GM18502 (cell line): ENCODE results near the gene CCDC138.

Source experiments
- ATAC-seq: cut with Tn5 transposase; IDR thresholded peaks from one replicate; pipeline ENCODE4 v1.9.1; 2021; ENCODE audit warnings: mild to moderate bottlenecking; ENCODE audit not compliant: unreplicated experiment, poor library complexity

Gene CCDC138

DNA sequence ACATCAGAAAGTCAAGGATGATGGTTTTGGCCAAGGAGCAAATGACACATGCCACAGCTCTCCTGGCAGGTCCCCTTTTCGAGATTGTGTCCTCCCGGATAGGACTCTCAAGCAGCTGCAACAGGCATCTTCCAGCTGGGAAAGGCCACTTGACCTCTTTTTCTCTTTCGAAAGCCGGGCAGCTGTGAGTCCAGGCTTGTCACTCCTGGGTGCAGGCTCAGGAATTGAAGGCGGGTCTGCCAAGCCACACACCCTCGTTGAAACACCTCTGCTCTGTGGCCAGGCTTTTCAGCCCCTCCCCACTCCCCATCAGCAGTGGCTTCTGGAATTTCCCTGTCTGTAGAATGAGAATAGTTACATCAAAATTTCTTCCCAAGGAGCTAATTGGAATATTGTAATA lies 98.0 kb downstream of the CCDC138 start:
- no peak for ATAC-seq

- ATAC-seq = no peak
These were observed 103.3 kb downstream of the CCDC138 start for GRCh38 chr2:108889907-108890306.

DNA sequence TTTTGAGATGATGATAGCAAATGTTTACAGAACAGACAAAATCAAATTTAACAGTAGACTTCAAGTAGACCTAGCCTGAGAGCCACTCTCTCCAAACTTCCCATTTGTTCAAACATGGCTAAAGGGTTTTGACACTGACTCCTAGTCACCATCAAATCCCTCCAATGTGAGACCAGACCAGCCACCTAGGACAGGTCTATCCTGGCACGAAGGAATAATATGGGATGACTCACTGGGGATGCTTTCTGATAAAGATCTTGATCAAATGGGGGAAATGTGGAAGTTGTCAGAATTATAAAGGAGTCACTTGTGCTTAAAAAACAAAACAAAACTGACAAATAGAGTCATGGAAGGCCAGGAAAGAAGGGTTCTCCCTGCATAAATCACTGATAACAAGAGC lies 106.7 kb downstream of the CCDC138 start:
- no peak for ATAC-seq

GRCh38 chr2:108894766-108895165 lies 108.2 kb downstream of the CCDC138 start:
- ATAC-seq = no peak

- no peak for ATAC-seq
These were observed 108.6 kb downstream of the CCDC138 start for GRCh38 chr2:108895188-108895587.

DNA sequence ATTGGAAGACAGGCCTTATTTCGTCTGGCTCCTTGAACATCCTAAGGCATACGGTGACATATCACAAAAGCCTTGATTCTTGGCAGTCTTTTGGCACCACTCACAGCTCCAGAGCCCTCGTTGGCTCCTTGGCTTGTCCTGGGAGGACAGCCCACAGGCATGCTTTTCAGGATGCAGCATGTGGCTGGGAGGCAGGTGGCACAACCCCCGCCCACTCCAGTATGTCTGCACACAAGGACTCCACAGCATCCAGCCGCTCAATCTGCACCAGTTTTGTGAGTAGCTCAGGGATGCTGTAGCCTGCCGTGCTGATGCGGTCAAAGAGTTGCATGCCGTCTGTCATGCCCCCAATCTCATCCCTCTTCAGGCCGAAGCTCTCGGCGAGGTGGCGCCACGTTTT lies 110.2 kb downstream of the CCDC138 start:
- ATAC-seq = no peak

DNA sequence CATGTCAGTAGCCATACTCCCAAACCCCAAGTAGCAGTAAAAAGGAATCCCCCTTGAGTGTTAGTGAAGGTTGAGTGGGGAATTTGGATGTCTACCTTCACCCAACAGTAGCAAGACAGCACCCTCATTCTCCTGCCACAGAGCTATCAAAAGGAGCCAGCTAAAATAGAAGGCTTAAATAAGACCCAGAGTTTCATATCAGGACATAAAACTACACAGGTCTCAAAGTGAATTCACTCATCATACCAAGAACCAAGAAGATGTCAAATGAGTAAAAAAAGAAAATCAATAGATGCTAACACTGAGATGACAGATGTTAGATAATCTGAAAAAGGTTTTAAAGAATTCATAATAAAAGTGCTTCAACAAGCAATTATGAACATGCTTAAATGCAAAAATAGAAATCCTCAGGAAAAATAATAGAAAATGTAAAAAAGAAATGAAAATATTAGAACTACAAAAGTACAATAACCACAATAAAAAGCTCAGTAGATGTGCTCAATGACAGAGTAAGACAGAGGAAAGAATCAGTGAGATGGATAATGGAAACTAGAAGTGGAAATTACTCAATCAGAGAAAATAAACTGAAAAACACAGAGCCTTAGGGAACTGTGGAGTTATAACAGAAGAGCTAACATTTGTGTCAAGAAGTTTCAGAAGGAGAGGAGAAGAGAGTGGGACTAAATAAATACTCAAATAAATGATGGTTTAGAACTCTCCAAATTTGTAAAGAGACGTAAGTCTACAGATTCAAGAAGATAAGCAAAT lies 111.9 kb downstream of the CCDC138 start:
- no peak for ATAC-seq

DNA sequence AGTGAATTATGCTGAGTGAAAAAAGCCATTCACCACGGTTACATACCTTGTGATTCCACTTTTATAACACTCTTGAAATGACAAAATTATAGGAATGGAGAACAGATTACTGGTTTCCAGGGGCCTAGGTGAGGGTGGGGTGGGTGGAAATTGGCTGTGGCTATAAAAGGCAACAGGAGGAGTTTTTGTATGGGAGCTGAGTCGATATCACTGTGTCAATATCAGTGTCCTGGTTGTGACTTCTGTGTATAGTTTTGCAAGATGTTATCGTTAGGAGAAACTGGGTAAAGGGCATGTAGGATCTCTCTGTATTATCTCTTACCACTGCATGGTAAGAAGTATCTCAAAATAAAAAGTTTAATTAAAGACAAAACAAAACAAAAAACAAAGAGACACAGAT lies 118.1 kb downstream of the CCDC138 start:
- ATAC-seq = no peak

DNA sequence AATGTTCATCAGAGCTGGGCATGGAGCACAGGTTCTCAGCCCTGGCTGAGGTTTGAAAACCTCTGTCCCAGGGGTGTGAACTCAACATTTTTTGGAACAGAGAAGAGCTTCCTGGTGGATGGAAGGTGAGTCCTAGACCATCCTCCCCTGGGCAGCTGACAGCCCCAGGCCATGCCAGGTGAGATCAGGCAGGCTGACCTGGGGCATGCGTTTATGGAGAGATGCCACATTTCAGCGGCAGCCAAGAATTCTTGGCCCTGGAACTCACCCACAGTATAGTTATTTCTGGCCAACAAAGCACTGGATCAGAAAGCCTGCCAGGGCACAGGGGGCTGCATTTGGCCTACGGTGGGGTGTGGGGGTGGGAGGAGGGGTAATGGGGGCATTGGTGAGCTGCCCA lies 118.6 kb downstream of the CCDC138 start:
- ATAC-seq = no peak

DNA sequence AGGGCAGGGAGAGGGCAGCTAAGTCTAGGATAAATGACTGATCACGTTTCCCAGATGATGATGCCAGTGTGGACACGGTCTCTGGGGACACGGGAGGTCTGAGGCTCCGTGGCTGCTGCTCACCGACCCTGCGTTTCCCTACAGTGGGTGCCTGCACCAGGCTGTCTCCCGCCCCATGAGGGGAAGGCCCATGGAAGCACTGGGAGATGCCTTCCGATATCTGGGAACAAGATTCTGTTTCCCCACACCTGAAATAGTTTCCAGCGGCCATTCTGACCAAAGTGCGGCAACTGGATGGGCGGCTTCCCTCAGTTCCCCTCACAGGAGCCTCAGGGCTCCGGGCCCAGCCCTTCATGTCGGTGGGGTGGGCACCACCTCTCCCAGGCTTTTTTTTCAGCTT lies 119.3 kb downstream of the CCDC138 start:
- no peak for ATAC-seq

- ATAC-seq = no peak
These were observed 120.0 kb downstream of the CCDC138 start for GRCh38 chr2:108906403-108907077.

DNA sequence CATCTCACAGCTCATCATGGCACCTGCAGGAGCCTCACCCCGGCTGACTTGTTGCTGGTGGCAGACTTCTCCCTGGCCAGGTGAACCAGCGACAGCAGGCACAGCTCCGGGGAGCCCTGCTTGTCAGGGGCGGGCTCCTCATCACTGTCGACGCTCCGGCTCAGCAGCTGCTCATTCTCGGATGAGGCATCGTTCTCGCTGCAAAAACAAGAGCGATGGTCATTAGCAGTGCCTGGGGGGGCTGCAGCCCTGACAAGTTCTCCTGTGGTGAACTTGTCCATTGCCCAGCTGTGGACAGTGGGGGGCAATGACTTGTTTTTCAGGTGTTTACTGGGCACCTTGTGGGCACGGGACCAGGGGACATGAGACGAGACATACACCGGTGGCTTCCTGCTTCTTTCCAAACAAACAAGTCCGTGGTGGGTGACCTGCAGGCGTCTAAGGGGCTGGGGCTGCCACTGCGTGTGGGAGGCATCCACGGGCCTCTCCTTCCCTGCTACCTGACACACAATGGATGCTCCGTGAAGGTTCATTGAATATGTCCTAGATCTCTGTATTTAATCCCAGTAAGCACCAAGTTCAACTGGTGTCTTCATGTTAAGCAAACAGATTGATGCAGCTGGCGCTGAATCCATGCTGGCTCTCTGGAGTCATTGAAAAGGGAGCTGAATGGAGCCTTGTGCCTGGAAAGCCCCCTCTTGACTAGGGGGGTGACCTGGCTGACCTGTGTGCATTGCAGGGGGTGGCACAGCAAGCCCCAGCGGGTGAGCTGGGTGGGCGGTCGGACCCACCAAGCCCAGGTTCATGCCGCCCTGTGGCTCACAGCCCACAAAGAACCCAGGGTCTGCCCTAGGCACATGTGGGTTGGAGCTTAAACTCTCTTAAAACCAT lies 121.5 kb downstream of the CCDC138 start:
- ATAC-seq = no peak

GRCh38 chr2:108908713-108909070 lies 122.1 kb downstream of the CCDC138 start:
- ATAC-seq = no peak

- ATAC-seq = no peak
These were observed 122.8 kb downstream of the CCDC138 start for GRCh38 chr2:108909275-108909823.

GRCh38 chr2:108910011-108910431 lies 123.5 kb downstream of the CCDC138 start:
- no peak for ATAC-seq

GRCh38 chr2:108910541-108911396 lies 124.2 kb downstream of the CCDC138 start:
- ATAC-seq = no peak

GRCh38 chr2:108911401-108911800 lies 124.8 kb downstream of the CCDC138 start:
- ATAC-seq = no peak

- ATAC-seq = no peak
These were observed 125.4 kb downstream of the CCDC138 start for GRCh38 chr2:108911807-108912628.

GRCh38 chr2:108912629-108912902 lies 126.0 kb downstream of the CCDC138 start:
- ATAC-seq = no peak
